ENCODE measurements around the gene CRIP2. TPM values are rescaled to one million over a fixed set of nuclear protein-coding genes. Genes with fewer than 3 reads are reported as not detected.
A peak's percentile ranks its signal among the peaks of the same experiment; 100 is the strongest.

Gene CRIP2
- total RNA-seq, 5 donors from 2014 or later (not counting 1 experiment from before 2014, with no cell fraction given): 6.4 to 38.7 (median 19.7) TPM

DNA sequence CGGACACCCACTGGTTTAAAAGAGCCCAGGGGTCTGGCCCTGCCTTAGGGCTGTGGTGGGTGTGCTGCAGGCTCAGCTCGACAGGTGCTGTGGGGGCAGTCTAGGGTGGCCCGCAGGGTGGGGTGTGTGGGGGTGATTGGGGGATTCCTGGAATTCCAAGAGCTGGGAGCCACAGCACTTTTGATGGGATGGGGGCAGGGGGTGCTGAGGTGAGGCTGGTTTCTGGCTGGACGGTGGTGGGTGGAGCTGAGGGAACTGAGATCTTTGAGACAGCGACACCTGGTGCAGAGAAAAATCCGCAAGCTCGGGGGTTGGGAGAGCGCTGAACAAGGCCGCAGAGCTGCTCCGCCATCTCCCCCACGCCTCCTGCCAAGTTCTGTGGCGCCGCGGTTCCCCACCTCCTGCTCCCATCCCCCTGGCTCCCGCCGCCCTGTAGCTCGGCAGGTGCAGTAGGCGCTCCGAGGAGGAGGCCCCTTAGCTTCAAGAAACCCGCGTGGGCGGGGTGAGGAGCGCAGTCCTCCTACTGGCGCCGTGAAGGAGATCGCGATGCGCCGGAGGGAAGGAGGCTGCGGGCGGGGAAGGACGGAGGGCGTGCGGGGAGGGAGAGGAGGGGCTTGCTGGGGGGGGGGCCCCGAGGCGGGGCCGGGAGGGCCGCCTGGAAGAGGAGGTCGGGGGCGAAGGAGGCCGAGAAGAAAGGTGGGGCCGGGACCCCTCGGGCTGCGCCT is 15.1 kb downstream of the CRIP2 start:
- Histone ChIP-seq H3K36me3 (ENCODE audit: control insufficient read depth in 2 of 2, extremely low read depth in 1 of 2, insufficient read depth in 1 of 2, low read length in 1 of 2) (peaks cover 0 to 9% of the 10 kb centered on the region in 2 donors), H3K9me3 (no peaks in the 10 kb centered on the region), H3K27ac (ENCODE audit: low read length) (peak overlapping the region; percentile 100), H3K4me1 (ENCODE audit: control insufficient read depth in 1 of 2, extremely low read depth in 1 of 2, insufficient read depth in 2 of 2, low read length in 2 of 2) (peaks cover 13 to 64% of the 10 kb centered on the region in 2 experiments), H3K27me3 (replicated peaks in 1 of 2; ENCODE audit: control insufficient read depth in 2 of 2, extremely low read depth in 1 of 2, insufficient read depth in 2 of 2, low read length in 1 of 2) (no peaks in the 10 kb centered on the region), H3K4me3 (ENCODE audit: control insufficient read depth in 1 of 2, extremely low read depth in 1 of 2, low read length in 1 of 2) (peak overlapping the region; percentile 74 to 94)
- Mint-ChIP-seq H3K4me3 (peak overlapping the region; percentile 76 to 87 (median 81)), H3K4me1 (peaks cover 32 to 38% (median 36%) of the 10 kb centered on the region in 3 donors), H3K36me3 (peaks cover 5% of the 10 kb centered on the region), H3K9me3 (no peaks in the 10 kb centered on the region), H3K27ac (peak overlapping the region; percentile 94 to 96), H3K27me3 (no peaks in the 10 kb centered on the region)
- DNase-seq: peak; percentile 76 to 94 (median 88)
- WGBS (ENCODE audit: insufficient coverage): 0% methylated on average over 12 of the region's 44 CpGs
- ATAC-seq (replicated peaks in 1 of 4): peak; percentile 4 to 15 (median 12)
- ChIA-PET POLR2A (interaction anchor here (0.6 to 1.5 kb wide), 7 partner anchors 8 to 424 kb away, joined by 3 to 15 read pairs (median 4); partner anchors contain the start of gene GPR132 (in 1 of the 2)), CTCF (interaction anchor here (0.6 to 3.7 kb wide), 18 partner anchors 8 to 505 kb away, joined by 3 to 74 read pairs (median 4); no protein-coding TSS in a partner anchor)

DNA sequence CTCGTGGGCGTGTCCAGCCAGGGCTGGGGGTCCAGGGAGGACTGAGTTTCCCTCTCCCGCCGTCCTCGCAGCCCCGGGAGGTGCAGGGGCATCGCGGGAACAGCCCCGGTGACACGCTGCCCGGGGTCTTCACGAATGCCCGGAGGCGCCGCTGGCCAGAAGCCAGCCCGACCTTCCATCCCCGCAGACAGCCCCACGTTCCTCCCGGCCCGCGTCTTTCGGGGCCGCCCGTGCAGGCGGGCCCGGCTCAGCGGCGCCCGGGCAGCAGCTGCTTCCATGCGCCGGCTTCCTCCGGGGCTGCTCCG is 15.6 kb downstream of the CRIP2 start:
- Histone ChIP-seq H3K4me3 (ENCODE audit: control insufficient read depth in 1 of 2, extremely low read depth in 1 of 2, low read length in 1 of 2) (peak overlapping the region; percentile 58 to 94), H3K27me3 (replicated peaks in 1 of 2; ENCODE audit: control insufficient read depth in 2 of 2, extremely low read depth in 1 of 2, insufficient read depth in 2 of 2, low read length in 1 of 2) (no peaks in the 10 kb centered on the region), H3K27ac (ENCODE audit: low read length) (peak overlapping the region; percentile 100), H3K4me1 (ENCODE audit: control insufficient read depth in 1 of 2, extremely low read depth in 1 of 2, insufficient read depth in 2 of 2, low read length in 2 of 2) (peaks cover 10 to 59% of the 10 kb centered on the region in 2 experiments), H3K36me3 (ENCODE audit: control insufficient read depth in 2 of 2, extremely low read depth in 1 of 2, insufficient read depth in 1 of 2, low read length in 1 of 2) (peaks cover 0 to 9% of the 10 kb centered on the region in 2 donors), H3K9me3 (no peaks in the 10 kb centered on the region)
- Mint-ChIP-seq H3K4me3 (peak overlapping the region in 2 of 3 donors; percentile 28 to 87), H3K36me3 (peaks cover 5% of the 10 kb centered on the region), H3K9me3 (no peaks in the 10 kb centered on the region), H3K27me3 (no peaks in the 10 kb centered on the region), H3K4me1 (peaks cover 28 to 35% (median 31%) of the 10 kb centered on the region in 3 donors), H3K27ac (no peak overlapping the region)
- under 1% methylated on average over 33 of the region's 33 CpGs for WGBS (ENCODE audit: insufficient coverage)
- DNase-seq: peak in 1 of 35 experiments; percentile 45
- ChIA-PET POLR2A (interaction anchor here (0.6 to 1.5 kb wide), 6 partner anchors 8 to 425 kb away, joined by 3 to 15 read pairs (median 4); partner anchors contain the start of gene GPR132 (in 1 of the 2)), CTCF (interaction anchor here (0.6 to 3.7 kb wide), 15 partner anchors 9 to 505 kb away, joined by 3 to 74 read pairs (median 4); no protein-coding TSS in a partner anchor)
- ATAC-seq (replicated peaks in 1 of 4): peak; percentile 3 to 9 (median 8)

DNA sequence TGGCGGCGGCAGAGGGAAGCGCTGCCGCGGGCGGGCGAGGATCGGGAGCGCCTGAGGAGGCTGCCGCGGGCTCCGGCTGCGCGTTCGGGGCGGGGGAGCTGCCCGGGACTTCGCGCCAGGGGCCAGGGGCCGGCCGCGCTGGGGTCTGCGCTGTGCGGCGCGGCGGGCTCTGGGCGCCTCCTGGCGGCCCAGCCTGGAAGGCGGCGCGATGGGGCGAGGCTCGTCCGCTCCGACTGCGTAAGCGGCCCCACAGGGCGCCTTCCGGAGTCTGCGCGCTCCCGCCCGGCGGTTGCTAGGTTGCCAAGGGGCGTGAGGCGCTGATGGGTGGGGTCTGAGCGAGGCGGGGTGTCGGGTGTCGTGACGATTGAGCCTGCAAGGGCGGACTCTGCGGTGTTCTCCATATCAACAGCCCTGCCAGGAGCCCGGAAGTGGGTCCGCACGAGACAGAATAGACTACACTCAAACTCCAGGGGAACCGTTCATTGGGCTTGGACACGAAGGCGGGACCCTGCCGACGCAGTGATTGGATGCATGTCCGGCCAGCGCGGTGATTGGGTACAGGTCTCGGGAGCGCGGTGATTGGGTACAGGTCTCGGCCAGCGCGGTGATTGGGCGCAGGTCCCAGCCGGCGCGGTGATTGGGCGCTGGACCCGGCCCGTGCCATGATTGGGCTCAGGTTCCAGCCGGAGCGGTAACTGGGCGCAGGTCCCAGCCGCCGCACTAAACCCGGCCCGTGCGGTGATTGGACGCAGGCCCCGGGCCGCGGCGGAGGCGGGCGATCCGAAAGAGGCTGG is 16.1 kb downstream of the CRIP2 start, which contains the start of gene TEDC1:
Gene TEDC1 (plus strand): TSS at position 675 of the 794 bp plus-strand sequence. CDS start 130 bp downstream, outside the sequence.
- POLR2A ChIA-PET: interaction anchor here (1.1 to 1.5 kb wide), 3 partner anchors 9 to 10 kb away, joined by 3 to 15 read pairs (median 3); no protein-coding TSS in a partner anchor
- Histone ChIP-seq H3K4me1 (ENCODE audit: control insufficient read depth in 1 of 2, extremely low read depth in 1 of 2, insufficient read depth in 2 of 2, low read length in 2 of 2) (peaks cover 10 to 53% of the 10 kb centered on the region in 2 experiments), H3K4me3 (ENCODE audit: control insufficient read depth in 1 of 2, extremely low read depth in 1 of 2, low read length in 1 of 2) (peak within 1 kb of the TSS; percentile 58 to 94), H3K27ac (ENCODE audit: low read length) (peak within 1 kb of the TSS; percentile 100), H3K36me3 (ENCODE audit: control insufficient read depth in 2 of 2, extremely low read depth in 1 of 2, insufficient read depth in 1 of 2, low read length in 1 of 2) (peaks cover 0 to 9% of the 10 kb centered on the region in 2 donors), H3K9me3 (no peaks in the 10 kb centered on the region), H3K27me3 (replicated peaks in 1 of 2; ENCODE audit: control insufficient read depth in 2 of 2, extremely low read depth in 1 of 2, insufficient read depth in 2 of 2, low read length in 1 of 2) (no peaks in the 10 kb centered on the region)
- DNase-seq (peak; percentile 94 to 100 (median 99)), ATAC-seq (replicated peaks in 1 of 4) (peak; percentile 72 to 74 (median 72))
- Mint-ChIP-seq H3K27ac (peak within 1 kb of the TSS; percentile 93 to 98), H3K27me3 (no peaks in the 10 kb centered on the region), H3K9me3 (no peaks in the 10 kb centered on the region), H3K36me3 (peaks cover 5% of the 10 kb centered on the region), H3K4me1 (peaks cover 23 to 29% (median 25%) of the 10 kb centered on the region in 3 donors), H3K4me3 (peak within 1 kb of the TSS; percentile 79 to 87 (median 84))
- under 1% methylated on average over 94 of the region's 94 CpGs for WGBS (ENCODE audit: insufficient coverage)
- CTCF ChIA-PET: interaction anchor here in 1 of 2 donors (0.6 to 3.7 kb wide), 5 partner anchors 9 to 190 kb away, joined by 3 to 74 read pairs (median 3); partner anchors contain the start of gene BRF1

GRCh38 chr14:105491366-105491973 is 16.8 kb downstream of the CRIP2 start:
- Histone ChIP-seq H3K4me1 (ENCODE audit: control insufficient read depth in 1 of 2, extremely low read depth in 1 of 2, insufficient read depth in 2 of 2, low read length in 2 of 2) (peaks cover 6 to 46% of the 10 kb centered on the region in 2 experiments), H3K9me3 (no peaks in the 10 kb centered on the region), H3K27me3 (replicated peaks in 1 of 2; ENCODE audit: control insufficient read depth in 2 of 2, extremely low read depth in 1 of 2, insufficient read depth in 2 of 2, low read length in 1 of 2) (no peaks in the 10 kb centered on the region), H3K4me3 (ENCODE audit: control insufficient read depth in 1 of 2, extremely low read depth in 1 of 2, low read length in 1 of 2) (peak overlapping the region; percentile 46 to 52), H3K36me3 (ENCODE audit: control insufficient read depth in 2 of 2, extremely low read depth in 1 of 2, insufficient read depth in 1 of 2, low read length in 1 of 2) (peaks cover 0 to 9% of the 10 kb centered on the region in 2 donors), H3K27ac (ENCODE audit: low read length) (peak overlapping the region; percentile 100)
- H3K27ac Mint-ChIP-seq: peak overlapping the region; percentile 87 to 93
- ChIA-PET CTCF (interaction anchor here (0.6 to 3.7 kb wide), 5 partner anchors 10 to 191 kb away, joined by 3 to 74 read pairs (median 9); partner anchors contain the start of gene BRF1 (in 1 of the 2)), POLR2A (interaction anchor here in 1 of 2 donors (0.6 to 1.1 kb wide), 3 partner anchors 10 to 93 kb away, joined by 3 to 11 read pairs (median 3); partner anchors contain the start of gene TEX22)
- DNase-seq (peak; percentile 38 to 90 (median 82)), ATAC-seq (replicated peaks in 1 of 4) (peak; percentile 4 to 28 (median 6))
- no peaks in the 10 kb centered on the region for H3K9me3 Mint-ChIP-seq
- no peaks in the 10 kb centered on the region for H3K27me3 Mint-ChIP-seq
- H3K36me3 Mint-ChIP-seq: peaks cover 5% of the 10 kb centered on the region
- H3K4me1 Mint-ChIP-seq: peaks cover 20 to 26% (median 22%) of the 10 kb centered on the region in 3 donors
- H3K4me3 Mint-ChIP-seq: peak overlapping the region; percentile 79 to 87 (median 84)
- WGBS (ENCODE audit: insufficient coverage): 0% methylated on average over 51 of the region's 53 CpGs

- CTCF ChIA-PET: interaction anchor here (0.6 to 3.7 kb wide), 5 partner anchors 11 to 122 kb away, joined by 3 to 74 read pairs (median 9); no protein-coding TSS in a partner anchor
- H3K27ac Mint-ChIP-seq: peak overlapping the region; percentile 69 to 87
- POLR2A ChIA-PET: interaction anchor here in 1 of 2 donors (0.5 to 1.0 kb wide), 3 partner anchors 71 to 190 kb away, joined by 3 to 11 read pairs (median 8); partner anchors contain the start of gene TEX22
- peaks cover 5% of the 10 kb centered on the region for H3K36me3 Mint-ChIP-seq
- H3K27ac ChIP-seq (ENCODE audit: low read length): peak overlapping the region; percentile 100
- no peaks in the 10 kb centered on the region for H3K9me3 Mint-ChIP-seq
- peaks cover 17 to 22% (median 19%) of the 10 kb centered on the region in 3 donors for H3K4me1 Mint-ChIP-seq
- ATAC-seq (replicated peaks in 1 of 4): no peak
- H3K4me1 ChIP-seq (ENCODE audit: control insufficient read depth in 1 of 2, extremely low read depth in 1 of 2, insufficient read depth in 2 of 2, low read length in 2 of 2): peaks cover 5 to 40% of the 10 kb centered on the region in 2 experiments
- 93% methylated on average over 20 of the region's 24 CpGs for WGBS (ENCODE audit: insufficient coverage)
- peaks cover 0 to 9% of the 10 kb centered on the region in 2 donors for H3K36me3 ChIP-seq (ENCODE audit: control insufficient read depth in 2 of 2, extremely low read depth in 1 of 2, insufficient read depth in 1 of 2, low read length in 1 of 2)
- H3K27me3 Mint-ChIP-seq: no peaks in the 10 kb centered on the region
- DNase-seq: peak in 1 of 35 experiments; percentile 18
- H3K4me3 ChIP-seq (ENCODE audit: control insufficient read depth in 1 of 2, extremely low read depth in 1 of 2, low read length in 1 of 2): no peak overlapping the region
- H3K9me3 ChIP-seq: no peaks in the 10 kb centered on the region
- H3K4me3 Mint-ChIP-seq: peak overlapping the region; percentile 79 to 87 (median 84)
- no peaks in the 10 kb centered on the region for H3K27me3 ChIP-seq (replicated peaks in 1 of 2; ENCODE audit: control insufficient read depth in 2 of 2, extremely low read depth in 1 of 2, insufficient read depth in 2 of 2, low read length in 1 of 2)
Measured at GRCh38 chr14:105492031-105492970, 17.7 kb downstream of the CRIP2 start.
